Right atrium auricular region (tissue), 2 donors: ENCODE results near the gene STK38L. TPM values are rescaled to one million over a fixed set of nuclear protein-coding genes. Genes with fewer than 3 reads are reported as not detected.

Experiments used
- DNase-seq: peaks from one replicate; pipeline ENCODE4 v3.0.0-alpha.2; 2019; ENCODE audit warnings: low spot score
- H3K27ac ChIP-seq, 2 donors: fragments of 200-600 bp; sonication (generic); 1 replicate in 1 of 2; 2 replicates in 1 of 2; pipeline ENCODE4 v1.5.1; 2016 to 2019
- H3K27me3 ChIP-seq, 2 donors: fragments of 200-600 bp; sonication (generic); one replicate each; pipeline versions ENCODE4 v1.5.1 to v1.6.0; 2017 to 2019
- H3K36me3 ChIP-seq: fragments of 200-600 bp; sonication (generic); one replicate; pipeline ENCODE4 v1.5.1; 2016
- H3K4me1 ChIP-seq, 2 donors: fragments of 200-600 bp; sonication (generic); one replicate each; pipeline versions ENCODE4 v1.5.1 to v1.6.0; 2017 to 2019
- H3K4me3 ChIP-seq, 2 donors: fragments of 200-600 bp; sonication (generic); 1 replicate in 1 of 2; 2 replicates in 1 of 2; pipeline ENCODE4 v1.5.1; 2017 to 2019; ENCODE audit warnings: mild to moderate bottlenecking in 1 of 2, moderate library complexity in 1 of 2
- H3K9me3 ChIP-seq, 2 donors: fragments of 200-600 bp; sonication (generic); one replicate each; pipeline ENCODE4 v1.5.1; 2019
- CTCF ChIP-seq, 2 donors: fragments of 200-600 bp; sonication (generic); IDR thresholded peaks; one replicate each; pipeline ENCODE4 v1.5.1; 2019; ENCODE audit warnings: antibody characterized with exemption in 2 of 2
- total RNA-seq, 2 donors: library from RNA; depleted of rRNA; stranded (reverse); fragments of >200 nt; gene quantifications; one replicate each; pipeline ENCODE4 v1.1.0, GENCODE V29; 2016

The STK38L gene
- total RNA-seq, 2 donors from 2014 or later: 65.9 to 93.2 TPM

GRCh38 chr12:27206801-27207502 lies 37.1 kb upstream of the STK38L start:
- no peaks in the 10 kb centered on the region for H3K27me3 ChIP-seq
- no peaks in the 10 kb centered on the region for H3K36me3 ChIP-seq
- DNase-seq: no peak
- H3K9me3 ChIP-seq: peaks cover 0 to 4% of the 10 kb centered on the region in 2 donors
- no peak overlapping the region for H3K4me3 ChIP-seq
- peaks cover 0 to 4% of the 10 kb centered on the region in 2 donors for H3K4me1 ChIP-seq
- TF ChIP-seq CTCF (IDR thresholded peaks at IDR 0.05): no peak
- H3K27ac ChIP-seq: no peak overlapping the region

DNA sequence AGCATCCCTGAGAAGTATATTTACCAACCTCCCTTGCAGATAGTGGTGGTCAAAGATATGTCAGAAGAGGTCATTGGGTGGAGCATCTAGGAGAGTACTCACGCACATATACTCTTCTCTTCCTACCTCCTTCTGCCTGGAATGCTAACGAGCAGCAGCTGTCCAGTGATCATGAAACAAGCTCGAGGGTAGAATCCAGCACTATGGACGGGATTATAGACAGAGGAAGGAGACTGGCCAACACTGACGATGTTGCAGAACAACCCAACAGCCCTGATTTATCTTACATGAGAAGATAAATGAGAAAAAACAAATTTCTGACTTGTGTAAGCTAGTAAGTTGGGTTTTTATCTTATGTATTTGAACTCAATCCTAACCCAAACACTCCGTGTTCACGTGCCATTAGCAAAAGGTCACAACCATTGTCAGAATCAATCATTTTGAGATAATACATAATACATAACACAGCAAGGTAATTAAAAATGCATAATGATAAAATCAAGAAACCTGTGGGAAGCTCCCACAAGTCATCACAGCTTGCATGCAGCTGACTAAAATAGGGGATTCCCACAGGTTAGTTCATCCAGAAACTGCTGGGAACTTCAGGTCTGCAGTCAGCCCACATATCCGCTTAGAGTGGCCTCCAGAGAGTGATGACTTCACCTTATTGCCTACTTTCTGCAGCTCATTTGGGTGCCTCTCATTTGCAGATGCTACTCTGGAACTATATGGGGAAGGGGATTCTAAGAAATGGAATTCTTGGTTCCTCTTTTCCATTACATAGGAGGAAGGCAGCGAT lies 36.3 kb upstream of the STK38L start:
- H3K4me1 ChIP-seq: no peaks in the 10 kb centered on the region
- DNase-seq: no peak
- H3K27me3 ChIP-seq: no peaks in the 10 kb centered on the region

GRCh38 chr12:27208414-27208750 lies 35.7 kb upstream of the STK38L start:
- Histone ChIP-seq H3K4me3 (no peak overlapping the region), H3K9me3 (peaks cover 0 to 4% of the 10 kb centered on the region in 2 donors), H3K4me1 (no peaks in the 10 kb centered on the region), H3K36me3 (no peaks in the 10 kb centered on the region), H3K27ac (no peak overlapping the region), H3K27me3 (no peaks in the 10 kb centered on the region)
- DNase-seq: no peak
- TF ChIP-seq CTCF (IDR thresholded peaks at IDR 0.05): no peak

More for the DNA sequence above, 36.3 kb upstream of the STK38L start:
- no peak for TF ChIP-seq CTCF (IDR thresholded peaks at IDR 0.05)
- Histone ChIP-seq H3K36me3 (no peaks in the 10 kb centered on the region), H3K4me3 (no peak overlapping the region), H3K27ac (no peak overlapping the region), H3K9me3 (peaks cover 0 to 4% of the 10 kb centered on the region in 2 donors)

DNA sequence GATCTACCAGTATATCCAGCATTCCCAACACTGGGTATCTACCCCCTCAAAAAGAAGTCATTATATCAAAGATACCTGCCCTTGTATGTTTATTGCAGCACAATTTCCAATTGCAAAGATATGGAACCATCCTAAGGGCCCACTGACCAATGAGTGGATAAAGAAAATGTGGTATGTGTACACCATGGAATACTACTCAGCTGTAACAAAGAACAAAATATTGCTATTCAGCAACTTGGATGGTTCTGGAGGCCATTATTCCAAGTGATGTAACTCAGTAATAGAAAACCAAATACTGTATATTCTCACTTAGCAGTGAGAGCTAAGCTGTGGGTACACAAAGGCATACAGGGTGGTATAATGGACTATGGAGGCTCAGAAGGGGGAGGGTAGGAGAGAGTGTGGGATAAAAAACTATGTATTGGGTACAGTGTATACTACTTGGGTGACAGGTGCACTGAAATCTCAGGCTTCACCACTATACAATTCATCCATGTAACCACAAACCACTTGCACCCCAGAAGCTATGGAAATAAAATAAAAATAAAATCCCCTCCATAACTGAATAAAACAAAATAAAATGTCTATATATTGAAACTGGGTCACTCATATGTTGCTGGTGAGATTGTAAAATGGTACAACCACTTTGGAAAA lies 34.7 kb upstream of the STK38L start:
- no peak overlapping the region for H3K4me3 ChIP-seq
- no peaks in the 10 kb centered on the region for H3K36me3 ChIP-seq
- TF ChIP-seq CTCF (IDR thresholded peaks at IDR 0.05): no peak
- H3K9me3 ChIP-seq: peaks cover 0 to 4% of the 10 kb centered on the region in 2 donors
- H3K4me1 ChIP-seq: no peaks in the 10 kb centered on the region
- no peak for DNase-seq
- H3K27ac ChIP-seq: no peak overlapping the region
- no peaks in the 10 kb centered on the region for H3K27me3 ChIP-seq

- Histone ChIP-seq H3K4me1 (no peaks in the 10 kb centered on the region), H3K4me3 (no peak overlapping the region), H3K9me3 (peaks cover 0 to 4% of the 10 kb centered on the region in 2 donors), H3K36me3 (no peaks in the 10 kb centered on the region), H3K27me3 (no peaks in the 10 kb centered on the region), H3K27ac (no peak overlapping the region)
- no peak for DNase-seq
- TF ChIP-seq CTCF (IDR thresholded peaks at IDR 0.05): no peak
Observed at GRCh38 chr12:27210187-27210586, 33.9 kb upstream of the STK38L start.
